ENCODE measurements around the gene NAALADL2. TPM values are rescaled to one million over a fixed set of nuclear protein-coding genes. Genes with fewer than 3 reads are reported as not detected.
"Not testable (repeated sequence)": the region's sequence is repeated elsewhere in the genome, so short reads cannot be mapped to it uniquely, and the experiment has no call there.

Gene NAALADL2
- total RNA-seq, 2 donors from 2014 or later = 0.35 TPM; not detected in 1

DNA sequence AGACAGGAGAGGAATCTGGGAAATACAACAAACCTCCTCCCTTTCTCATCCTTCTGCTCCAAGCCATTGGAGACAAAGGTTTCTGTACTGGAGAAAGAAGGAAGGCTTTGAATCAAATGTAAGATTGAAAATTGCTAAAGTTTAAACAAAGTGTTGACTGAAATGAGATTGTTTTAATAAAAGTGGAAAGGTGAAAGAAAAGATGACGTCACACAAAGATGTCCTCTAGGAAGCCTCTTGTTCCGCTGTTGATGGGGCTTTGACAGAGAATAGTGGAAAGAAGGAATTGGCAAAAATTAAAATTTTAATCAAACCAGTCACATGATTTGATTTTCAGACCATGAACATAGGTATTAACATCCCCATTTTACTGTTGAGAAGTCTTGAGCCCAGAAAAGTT lies 967.6 kb downstream of the NAALADL2 start:
- no peak for ATAC-seq
- DNase-seq (ENCODE audit: low spot score in 2 of 2) = no peak
- Mint-ChIP-seq H3K27ac (no peak overlapping the region), H3K9me3 (peaks cover 9 to 14% of the 10 kb centered on the region in 2 donors), H3K36me3 (no peaks in the 10 kb centered on the region)

DNA sequence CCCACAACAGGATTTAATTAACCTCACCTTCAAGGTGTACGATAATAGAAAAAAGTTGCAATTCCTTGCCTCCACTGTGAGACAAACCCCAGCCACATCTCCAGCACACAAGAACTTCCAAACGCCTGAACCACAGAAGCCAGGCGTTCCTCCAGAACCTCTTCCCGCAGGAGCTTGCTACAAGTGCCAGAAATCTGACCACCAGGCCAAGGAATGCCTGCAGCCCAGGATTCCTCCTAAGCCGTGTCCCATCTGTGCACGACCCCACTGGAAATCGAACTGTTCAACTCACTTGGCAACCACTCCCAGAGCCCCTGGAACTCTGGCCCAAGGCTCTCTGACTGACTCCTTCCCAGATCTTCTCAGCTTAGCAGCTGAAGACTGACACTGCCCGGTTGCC lies 970.7 kb downstream of the NAALADL2 start:
- H3K9me3 Mint-ChIP-seq; H3K27ac Mint-ChIP-seq; H3K36me3 Mint-ChIP-seq; DNase-seq (ENCODE audit: low spot score in 2 of 2); ATAC-seq: not testable (repeated sequence)

GRCh38 chr3:175835763-175836162 lies 976.6 kb downstream of the NAALADL2 start:
- not testable (repeated sequence) for DNase-seq (ENCODE audit: low spot score in 2 of 2); H3K36me3 Mint-ChIP-seq; H3K9me3 Mint-ChIP-seq; H3K27ac Mint-ChIP-seq; ATAC-seq

DNA sequence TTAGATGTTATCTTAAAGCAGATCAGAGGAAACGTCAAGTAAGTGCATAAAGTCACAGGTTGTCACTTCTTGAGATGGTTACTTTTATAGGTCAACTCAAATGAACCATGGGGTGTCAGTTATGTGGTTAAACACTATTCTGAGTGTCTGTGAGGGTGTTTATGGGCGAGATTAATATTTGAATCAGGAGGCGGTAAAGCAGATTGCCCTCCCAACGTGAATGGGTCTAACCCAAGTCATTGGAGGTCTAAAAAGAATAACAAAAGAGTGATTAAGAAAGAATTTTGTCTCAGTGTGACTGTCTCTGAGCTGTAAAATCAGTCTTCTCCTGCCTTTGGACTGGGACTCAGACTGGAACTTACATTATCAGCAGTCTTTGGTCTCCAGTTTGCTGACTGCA lies 977.5 kb downstream of the NAALADL2 start:
- no peak for ATAC-seq
- Mint-ChIP-seq H3K36me3 (no peaks in the 10 kb centered on the region), H3K9me3 (no peaks in the 10 kb centered on the region), H3K27ac (no peak overlapping the region)
- DNase-seq (ENCODE audit: low spot score in 2 of 2) = no peak

DNA sequence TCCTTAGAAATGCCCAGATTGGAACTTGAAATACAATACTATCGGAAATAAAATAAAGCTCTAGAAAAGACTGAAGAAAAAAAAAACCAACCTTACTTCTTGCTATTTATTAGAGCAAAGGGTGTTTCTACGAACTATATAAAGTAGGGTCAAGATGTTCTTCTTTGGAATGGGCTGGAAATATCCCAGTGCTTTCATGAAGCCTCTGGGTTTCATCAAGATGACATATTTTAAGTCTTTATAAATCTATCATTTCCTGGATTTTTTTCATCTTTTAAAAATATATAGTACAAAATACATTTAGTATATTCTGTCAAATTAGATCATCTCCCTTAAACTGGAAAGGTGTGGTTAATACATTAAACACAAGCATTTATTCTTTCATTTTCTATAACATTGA lies 978.8 kb downstream of the NAALADL2 start:
- Mint-ChIP-seq H3K27ac (no peak overlapping the region), H3K36me3 (no peaks in the 10 kb centered on the region), H3K9me3 (peaks cover 0 to 1% of the 10 kb centered on the region in 2 donors)
- no peak for DNase-seq (ENCODE audit: low spot score in 2 of 2)
- no peak for ATAC-seq

DNA sequence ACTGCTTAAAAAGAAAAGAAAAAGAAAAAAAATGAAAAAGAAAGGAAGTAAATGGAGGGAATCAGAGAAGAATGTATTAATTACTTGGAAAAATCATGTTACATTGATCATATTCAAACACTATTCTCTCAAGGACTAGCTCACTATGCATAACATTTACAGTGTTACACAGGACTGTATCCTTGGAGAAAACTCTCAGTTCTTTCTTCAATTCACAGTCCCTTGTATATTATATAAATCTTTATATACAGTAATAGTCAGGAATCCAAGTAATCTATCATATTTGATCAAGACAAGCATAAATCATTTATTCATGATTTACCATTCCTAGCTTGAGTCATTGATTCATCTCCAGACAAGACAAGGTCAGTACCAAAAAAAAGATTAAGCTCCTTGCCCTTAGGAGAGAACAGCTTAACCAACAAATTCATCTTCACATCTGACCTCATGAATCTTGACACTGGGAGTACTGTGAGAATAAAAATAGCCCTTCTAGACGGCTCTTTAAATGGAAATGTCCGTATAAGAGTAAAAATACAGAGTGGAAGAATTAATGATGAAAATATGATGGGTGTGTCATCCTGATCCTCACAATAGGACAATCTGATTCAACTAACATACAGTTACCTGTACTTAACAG lies 980.4 kb downstream of the NAALADL2 start:
- H3K36me3 Mint-ChIP-seq = no peaks in the 10 kb centered on the region
- no peak for ATAC-seq

DNA sequence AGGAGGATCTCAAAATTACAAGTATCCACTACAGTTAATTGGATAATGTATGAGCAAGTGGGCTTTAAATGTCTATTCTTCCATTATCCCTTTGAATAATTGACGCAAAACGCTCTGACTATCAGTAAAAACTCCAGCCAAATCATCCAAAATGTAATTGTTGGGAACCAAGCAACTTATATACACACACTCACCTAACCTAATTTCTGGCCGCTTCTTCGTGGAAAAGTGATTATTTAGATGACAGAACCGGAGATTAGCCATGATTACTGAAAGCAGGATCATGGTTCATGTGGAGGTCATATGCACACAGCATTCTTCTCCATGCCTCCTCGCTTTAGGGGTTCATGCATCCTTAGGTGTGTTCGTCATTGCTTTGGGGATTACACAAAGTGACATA lies 992.4 kb downstream of the NAALADL2 start:
- Mint-ChIP-seq H3K27ac (no peak overlapping the region), H3K9me3 (peaks cover 0 to 4% of the 10 kb centered on the region in 2 donors), H3K36me3 (no peaks in the 10 kb centered on the region)
- ATAC-seq = no peak
- DNase-seq (ENCODE audit: low spot score in 2 of 2) = no peak

More for the DNA sequence above, 980.4 kb downstream of the NAALADL2 start:
- DNase-seq (ENCODE audit: low spot score in 2 of 2) = no peak
- peaks cover 0 to 3% of the 10 kb centered on the region in 2 donors for H3K9me3 Mint-ChIP-seq
- H3K27ac Mint-ChIP-seq = no peak overlapping the region

DNA sequence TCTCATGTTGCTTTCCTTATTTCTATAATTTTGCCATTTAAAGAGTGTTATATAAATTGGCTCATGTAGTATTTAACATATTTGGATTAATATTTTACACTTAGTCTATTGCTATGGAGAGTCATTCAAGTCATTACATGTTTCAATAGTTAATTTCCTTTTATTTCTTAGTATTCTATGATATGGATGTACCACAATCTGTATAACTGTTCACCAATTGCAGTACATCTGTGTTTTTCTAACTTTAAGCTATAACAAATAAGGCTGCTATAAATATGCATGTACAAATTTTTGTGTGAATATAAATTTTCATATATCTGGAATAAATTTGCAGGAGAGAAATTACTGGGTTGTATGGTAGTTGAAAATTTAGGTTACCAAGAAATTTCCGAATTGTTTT lies 993.4 kb downstream of the NAALADL2 start:
- Mint-ChIP-seq H3K27ac (no peak overlapping the region), H3K36me3 (no peaks in the 10 kb centered on the region), H3K9me3 (peaks cover 0 to 4% of the 10 kb centered on the region in 2 donors)
- DNase-seq (ENCODE audit: low spot score in 2 of 2) (no peak), ATAC-seq (no peak)

- ATAC-seq = no peak
- peaks cover 4 to 7% of the 10 kb centered on the region in 2 donors for H3K9me3 Mint-ChIP-seq
Measured at GRCh38 chr3:175857666-175858270, 998.6 kb downstream of the NAALADL2 start.

More at GRCh38 chr3:175857666-175858270, 998.6 kb downstream of the NAALADL2 start:
- Mint-ChIP-seq H3K27ac (no peak overlapping the region), H3K36me3 (no peaks in the 10 kb centered on the region)
- DNase-seq (ENCODE audit: low spot score in 2 of 2) = no peak
